Glutamatergic neuron (in vitro differentiated cells): ENCODE results near the gene LARP1B. TPM values are rescaled to one million over a fixed set of nuclear protein-coding genes. Genes with fewer than 3 reads are reported as not detected.
"Not testable (repeated sequence)": the region's sequence is repeated elsewhere in the genome, so short reads cannot be mapped to it uniquely, and the experiment has no call there.

Experiments
- DNase-seq: peaks from one replicate; pipeline ENCODE4 v3.0.0; 2022
- H3K27ac Mint-ChIP-seq: one replicate; pipeline ENCODE4 v1.8.0; 2020; ENCODE audit warnings: mild to moderate bottlenecking, mixed read lengths, inconsistent platforms; ENCODE audit not compliant: unreplicated experiment
- H3K27me3 Mint-ChIP-seq: one replicate; pipeline ENCODE4 v1.8.0; 2020; ENCODE audit warnings: mild to moderate bottlenecking, moderate library complexity, mixed read lengths, inconsistent platforms; ENCODE audit not compliant: unreplicated experiment
- H3K36me3 Mint-ChIP-seq: one replicate; pipeline ENCODE4 v1.8.0; 2020; ENCODE audit warnings: mild to moderate bottlenecking, mixed read lengths, inconsistent platforms; ENCODE audit not compliant: unreplicated experiment
- H3K4me1 Mint-ChIP-seq: one replicate; pipeline ENCODE4 v1.8.0; 2020; ENCODE audit warnings: mild to moderate bottlenecking, low read depth, mixed read lengths, inconsistent platforms; ENCODE audit not compliant: unreplicated experiment
- H3K4me3 Mint-ChIP-seq: one replicate; pipeline ENCODE4 v1.8.0; 2020; ENCODE audit warnings: mild to moderate bottlenecking, mixed read lengths, inconsistent platforms; ENCODE audit not compliant: unreplicated experiment
- H3K9me3 Mint-ChIP-seq: one replicate; pipeline ENCODE4 v1.8.0; 2020; ENCODE audit warnings: mild to moderate bottlenecking, moderate library complexity, mixed read lengths, inconsistent platforms; ENCODE audit not compliant: unreplicated experiment
- total RNA-seq: library from RNA; stranded (reverse); fragmentation: NEBNext Ultra II Directional; extraction: Animal tissue kit (Norgen Biotek cat#: 25700); gene quantifications from one replicate; pipeline ENCODE4 v1.2.1, GENCODE V29; 2021; ENCODE audit not compliant: unreplicated experiment
- TF ChIP-seq, protein P1 (sequence below): fragments of 200-600 bp; sonication (generic); IDR thresholded peaks from one replicate; pipeline ENCODE4 v1.5.0; 2021; ENCODE audit not compliant: partially characterized antibody, unreplicated experiment

LARP1B gene
- total RNA-seq, 1 donor from 2014 or later = 16.1 TPM

DNA sequence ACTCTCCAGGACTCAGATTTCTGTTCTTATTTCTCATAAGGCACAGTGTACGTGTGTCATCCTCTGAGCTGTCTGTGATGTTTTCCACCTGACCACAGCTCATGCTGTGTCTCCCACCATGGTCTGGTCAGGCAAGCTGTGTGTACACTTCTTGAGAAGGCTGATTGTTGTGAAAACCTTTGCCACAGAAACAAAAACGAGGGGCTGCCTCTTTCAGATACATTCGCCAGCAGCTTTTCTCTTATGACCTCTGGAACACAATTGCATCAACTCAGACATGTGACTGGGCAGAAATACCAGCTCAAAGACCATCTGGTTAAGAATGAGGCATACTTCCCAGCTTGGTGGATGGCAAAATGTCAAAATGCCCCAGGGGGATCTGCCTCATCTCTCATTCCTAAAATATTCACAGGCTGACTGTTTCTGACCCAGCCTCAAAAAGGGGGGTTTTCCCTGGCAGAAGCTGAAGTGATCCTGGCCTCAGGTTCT, 180.4 kb downstream of the LARP1B start:
- peaks cover 24% of the 10 kb centered on the region for H3K36me3 Mint-ChIP-seq
- H3K4me3 Mint-ChIP-seq = no peak overlapping the region
- H3K27me3 Mint-ChIP-seq = peaks cover 4% of the 10 kb centered on the region
- peaks cover 8% of the 10 kb centered on the region for H3K9me3 Mint-ChIP-seq
- peaks cover 10% of the 10 kb centered on the region for H3K4me1 Mint-ChIP-seq
- no peak for DNase-seq
- peak overlapping the region; percentile 78 for H3K27ac Mint-ChIP-seq
- TF ChIP-seq, protein P1, sequence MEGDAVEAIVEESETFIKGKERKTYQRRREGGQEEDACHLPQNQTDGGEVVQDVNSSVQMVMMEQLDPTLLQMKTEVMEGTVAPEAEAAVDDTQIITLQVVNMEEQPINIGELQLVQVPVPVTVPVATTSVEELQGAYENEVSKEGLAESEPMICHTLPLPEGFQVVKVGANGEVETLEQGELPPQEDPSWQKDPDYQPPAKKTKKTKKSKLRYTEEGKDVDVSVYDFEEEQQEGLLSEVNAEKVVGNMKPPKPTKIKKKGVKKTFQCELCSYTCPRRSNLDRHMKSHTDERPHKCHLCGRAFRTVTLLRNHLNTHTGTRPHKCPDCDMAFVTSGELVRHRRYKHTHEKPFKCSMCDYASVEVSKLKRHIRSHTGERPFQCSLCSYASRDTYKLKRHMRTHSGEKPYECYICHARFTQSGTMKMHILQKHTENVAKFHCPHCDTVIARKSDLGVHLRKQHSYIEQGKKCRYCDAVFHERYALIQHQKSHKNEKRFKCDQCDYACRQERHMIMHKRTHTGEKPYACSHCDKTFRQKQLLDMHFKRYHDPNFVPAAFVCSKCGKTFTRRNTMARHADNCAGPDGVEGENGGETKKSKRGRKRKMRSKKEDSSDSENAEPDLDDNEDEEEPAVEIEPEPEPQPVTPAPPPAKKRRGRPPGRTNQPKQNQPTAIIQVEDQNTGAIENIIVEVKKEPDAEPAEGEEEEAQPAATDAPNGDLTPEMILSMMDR = no peak

DNA sequence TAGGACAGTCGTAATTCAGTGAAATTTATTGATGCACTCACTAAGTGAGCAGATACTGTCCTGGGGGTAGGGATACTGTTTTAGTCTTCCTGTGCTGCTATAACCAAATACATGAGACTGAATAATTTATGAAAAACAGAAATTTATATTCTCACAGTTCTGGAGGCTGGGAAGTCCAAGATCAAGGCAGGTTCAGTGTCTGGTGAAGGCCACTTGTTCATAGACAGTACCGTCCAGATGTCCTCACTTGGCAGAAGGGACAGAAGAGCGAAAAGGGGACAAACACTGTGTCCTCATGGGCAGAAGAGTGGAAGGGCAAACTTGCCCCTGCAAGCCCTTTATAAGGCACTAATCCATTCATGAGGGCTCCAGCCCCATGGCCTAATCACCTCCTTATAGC, 180.9 kb downstream of the LARP1B start:
- H3K4me3 Mint-ChIP-seq = no peak overlapping the region

DNA sequence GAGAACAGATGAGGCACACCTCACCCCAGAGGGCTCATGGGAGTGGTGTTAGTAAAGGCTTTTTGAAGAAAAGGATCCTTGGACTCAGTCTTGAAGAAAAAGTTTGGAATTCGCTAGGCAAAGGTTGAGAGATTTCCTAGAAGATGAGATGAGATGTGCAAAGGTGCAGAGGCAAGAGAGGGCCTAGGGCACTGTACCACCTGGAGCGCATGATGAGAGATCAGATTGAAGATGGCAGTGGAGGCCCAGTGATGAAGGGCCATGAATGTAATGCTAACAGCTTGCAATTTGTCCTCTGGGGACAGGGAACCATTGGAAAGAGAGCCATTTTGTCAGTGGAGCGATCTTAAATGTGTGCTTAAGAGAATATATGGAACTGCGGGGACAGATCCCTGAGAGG, 181.5 kb downstream of the LARP1B start:
- peaks cover 8% of the 10 kb centered on the region for H3K9me3 Mint-ChIP-seq
- peaks cover 4% of the 10 kb centered on the region for H3K27me3 Mint-ChIP-seq
- H3K4me1 Mint-ChIP-seq = peaks cover 10% of the 10 kb centered on the region
- peaks cover 27% of the 10 kb centered on the region for H3K36me3 Mint-ChIP-seq
- H3K27ac Mint-ChIP-seq = no peak overlapping the region
- TF ChIP-seq, protein P1 = no peak
- DNase-seq = no peak
- H3K4me3 Mint-ChIP-seq = no peak overlapping the region

More for the DNA sequence above, 180.9 kb downstream of the LARP1B start:
- TF ChIP-seq, protein P1 = no peak
- H3K36me3 Mint-ChIP-seq = peaks cover 27% of the 10 kb centered on the region
- H3K27ac Mint-ChIP-seq = peak overlapping the region; percentile 78
- H3K9me3 Mint-ChIP-seq = peaks cover 8% of the 10 kb centered on the region
- no peak for DNase-seq
- peaks cover 10% of the 10 kb centered on the region for H3K4me1 Mint-ChIP-seq
- H3K27me3 Mint-ChIP-seq = peaks cover 4% of the 10 kb centered on the region

DNA sequence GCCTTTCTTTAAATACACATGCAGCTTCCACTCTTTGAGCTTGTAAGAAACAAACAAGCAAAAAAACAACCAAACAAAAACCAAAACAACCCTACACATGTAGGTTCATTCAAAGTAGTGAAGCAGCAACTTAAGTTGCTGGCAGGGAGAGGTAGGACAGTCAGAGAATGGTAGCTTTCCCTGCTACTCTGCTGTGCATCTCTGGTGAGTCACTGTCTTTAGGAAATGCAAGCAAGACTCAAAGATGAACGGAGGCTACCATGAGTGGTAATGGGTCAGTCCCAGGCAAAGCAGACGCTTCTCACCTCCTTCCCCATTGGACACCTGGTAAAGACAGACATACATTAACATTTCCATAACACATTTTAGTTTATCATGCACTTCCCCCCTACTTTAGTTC, 183.3 kb downstream of the LARP1B start:
- Mint-ChIP-seq H3K27ac (no peak overlapping the region), H3K36me3 (peaks cover 31% of the 10 kb centered on the region), H3K4me3 (no peak overlapping the region), H3K9me3 (peaks cover 9% of the 10 kb centered on the region), H3K27me3 (peaks cover 4% of the 10 kb centered on the region), H3K4me1 (peaks cover 10% of the 10 kb centered on the region)
- TF ChIP-seq, protein P1 = no peak
- no peak for DNase-seq

DNA sequence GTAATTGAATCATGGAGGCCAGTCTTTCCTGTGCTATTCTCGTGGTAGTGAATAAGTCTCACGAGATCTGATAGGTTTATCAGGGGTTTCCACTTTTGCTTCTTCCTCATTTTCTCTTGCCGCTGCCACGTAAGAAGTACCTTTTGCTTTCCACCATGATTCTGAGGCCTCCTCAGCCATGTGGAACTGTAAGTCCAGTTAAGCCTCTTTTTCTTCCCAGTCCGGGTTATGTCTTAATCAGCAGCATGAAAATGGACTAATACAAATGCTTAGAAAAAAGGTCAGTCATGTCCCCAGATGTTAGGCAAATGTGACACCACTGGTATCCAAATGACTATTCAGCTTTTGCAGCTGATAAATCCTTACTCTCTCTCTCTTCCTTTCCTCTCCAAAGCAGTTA, 184.3 kb downstream of the LARP1B start:
- Mint-ChIP-seq H3K36me3 (peaks cover 36% of the 10 kb centered on the region), H3K9me3 (peaks cover 11% of the 10 kb centered on the region)
- not testable (repeated sequence) for H3K4me3 Mint-ChIP-seq, H3K27me3 Mint-ChIP-seq, H3K27ac Mint-ChIP-seq, H3K4me1 Mint-ChIP-seq, DNase-seq

DNA sequence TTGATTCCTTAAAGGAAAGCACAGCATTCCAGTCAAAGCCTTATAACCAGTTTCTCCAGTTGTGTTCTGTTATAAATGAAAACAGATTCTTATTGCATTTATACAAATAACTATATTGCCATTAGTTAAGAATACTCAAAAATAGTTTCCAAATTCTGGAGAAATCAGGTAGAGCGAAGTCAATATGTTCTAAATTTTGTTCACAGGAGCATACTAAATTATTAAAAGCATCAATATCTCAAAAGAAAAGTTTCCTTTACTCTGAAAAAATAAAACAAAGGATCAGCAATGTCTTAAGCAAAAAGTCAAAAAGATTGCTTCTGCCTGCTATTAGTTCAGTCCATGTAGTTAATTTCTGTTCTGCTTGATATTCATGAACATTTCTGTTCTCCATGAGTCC, 186.8 kb downstream of the LARP1B start:
- H3K36me3 Mint-ChIP-seq = peaks cover 32% of the 10 kb centered on the region
- peaks cover 5% of the 10 kb centered on the region for H3K9me3 Mint-ChIP-seq

More for the DNA sequence above, 186.8 kb downstream of the LARP1B start:
- TF ChIP-seq, protein P1 = no peak
- no peak for DNase-seq
- Mint-ChIP-seq H3K27ac (no peak overlapping the region), H3K4me1 (no peaks in the 10 kb centered on the region), H3K27me3 (no peaks in the 10 kb centered on the region), H3K4me3 (no peak overlapping the region)
